ENCODE results near the gene SNAI3. TPM values are rescaled to one million over a fixed set of nuclear protein-coding genes. Genes with fewer than 3 reads are reported as not detected.

Gene SNAI3
- total and polyA plus RNA-seq, 2 of the 8 experiments (the other 6 are each of a cell fraction or from before 2014, with no cell fraction given), result 8.5 to 13.3 TPM

DNA sequence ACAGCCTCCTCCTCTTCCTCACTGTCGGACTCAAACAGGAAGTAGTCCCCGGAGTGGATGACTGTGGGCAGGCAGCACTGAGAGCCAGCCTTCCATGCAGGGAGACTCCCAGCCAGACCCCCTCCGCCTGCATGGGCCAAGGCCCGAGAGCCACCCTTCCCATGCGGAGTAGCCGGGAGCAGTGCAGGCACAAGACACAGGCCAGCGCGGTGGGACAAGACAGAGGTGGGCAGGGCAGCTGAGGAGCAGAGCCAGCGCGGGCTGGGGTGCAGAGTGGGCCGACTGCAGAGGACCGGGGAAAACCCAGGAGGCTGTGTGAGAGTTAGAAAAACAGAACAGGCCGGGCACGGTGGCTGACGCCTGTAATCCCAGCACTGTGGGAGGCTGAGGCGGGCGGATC, 37.6 kb upstream of the SNAI3 start:
- no peaks in the 10 kb centered on the region for H3K27me3 ChIP-seq (replicated peaks in 1 of 4; ENCODE audit: control insufficient read depth in 3 of 4, extremely low read depth in 1 of 4, insufficient read depth in 3 of 4, low read length in 3 of 4)
- no peak overlapping the region for H3K9ac ChIP-seq (replicated peaks in 1 of 4; ENCODE audit: extremely low read depth in 1 of 4, low read depth in 3 of 4, low read length in 3 of 4)
- CTCF ChIA-PET (ENCODE audit: partially characterized antibody), result interaction anchor here (1.0 to 4.5 kb wide), 3 partner anchors 13 to 89 kb away, joined by 3 to 24 read pairs (median 3); no protein-coding TSS in a partner anchor
- H3K56ac ChIP-seq (replicated peaks; ENCODE audit: insufficient read length, low read depth, low read length), result no peak overlapping the region
- H4K20me1 ChIP-seq (replicated peaks in 1 of 2; ENCODE audit: control insufficient read depth in 1 of 2, insufficient read depth in 2 of 2, low read length in 2 of 2), result peaks cover 0 to 13% of the 10 kb centered on the region in 2 experiments
- no peaks in the 10 kb centered on the region for H3K4me1 ChIP-seq (replicated peaks in 1 of 4; ENCODE audit: control insufficient read depth in 3 of 4, insufficient read depth in 4 of 4, low read length in 3 of 4)
- no peak overlapping the region for H2BK20ac ChIP-seq (ENCODE audit: low read length)
- H2BK15ac ChIP-seq (ENCODE audit: low read length), result no peak overlapping the region
- peaks cover 0 to 30% (median 7%) of the 10 kb centered on the region in 4 experiments; a peak in 4 of 8 replicates for H3K36me3 ChIP-seq (ENCODE audit: control insufficient read depth in 2 of 4, insufficient read depth in 4 of 4, low read length in 3 of 4)
- H2BK120ac ChIP-seq (replicated peaks; ENCODE audit: low read depth, low read length), result no peak overlapping the region
- POLR2A ChIA-PET (ENCODE audit: partially characterized antibody), result interaction anchor here (1.5 to 1.8 kb wide), 2 partner anchors 9 to 14 kb away, joined by 4 read pairs; no protein-coding TSS in a partner anchor
- H2AK5ac ChIP-seq (ENCODE audit: low read depth, low read length), result no peak overlapping the region
- no peak overlapping the region for H3K14ac ChIP-seq (ENCODE audit: insufficient read length)
- H4K91ac ChIP-seq (replicated peaks; ENCODE audit: insufficient read length, low read length), result no peak overlapping the region
- no peak overlapping the region for H2AFZ ChIP-seq (ENCODE audit: low read length)
- H2BK12ac ChIP-seq (ENCODE audit: low read depth, low read length), result no peak overlapping the region
- no peaks in the 10 kb centered on the region for H3K23me2 ChIP-seq (ENCODE audit: low read depth, low read length)
- H3K18ac ChIP-seq (ENCODE audit: extremely low read depth, low read length), result no peak overlapping the region
- DNase-seq (ENCODE audit: low read depth in 1 of 2, low spot score in 2 of 2) (no peak), FAIRE-seq (no peak)
- no peak overlapping the region for H4K5ac ChIP-seq (ENCODE audit: insufficient read length, low read depth, low read length)
- TF ChIP-seq RXRA (IDR thresholded peaks at IDR 0.05; ENCODE audit: insufficient read depth, low read depth, low read length), result no peak
- H3K4me3 ChIP-seq (ENCODE audit: extremely low read depth in 1 of 4, insufficient read depth in 2 of 4, low read depth in 3 of 4, low read length in 4 of 4), result no peak overlapping the region
- no peak overlapping the region for H3K4me2 ChIP-seq (ENCODE audit: insufficient read depth in 1 of 2, low read depth in 2 of 2, low read length in 2 of 2)
- no peak overlapping the region for H4K8ac ChIP-seq (ENCODE audit: extremely low read depth, insufficient read depth, low read length)
- H3K79me1 ChIP-seq (ENCODE audit: low read depth, low read length), result no peaks in the 10 kb centered on the region
- WGBS, 2 experiments (ENCODE audit: extremely low coverage in 1 of 2, insufficient coverage in 1 of 2, insufficient read length in 1 of 2, insufficient replicate concordance in 2 of 2, low coverage in 1 of 2, low lambda C conversion rate in 2 of 2, missing lambda C conversion rate in 1 of 2), result 93% methylated on average over 17 of the region's 17 CpGs; no CpG with 5 or more reads in 1 of the 2 experiments
- H3K9me3 ChIP-seq (ENCODE audit: insufficient read depth in 2 of 2, low read depth in 1 of 2, low read length in 1 of 2), result no peaks in the 10 kb centered on the region
- H3K79me2 ChIP-seq (ENCODE audit: control insufficient read depth in 1 of 2, insufficient read depth in 2 of 2, low read length in 2 of 2), result no peaks in the 10 kb centered on the region
- no peak overlapping the region for H3K23ac ChIP-seq (ENCODE audit: insufficient read length)
- H3K4ac ChIP-seq (replicated peaks; ENCODE audit: insufficient read length, low read depth, low read length), result no peak overlapping the region
- H3K27ac ChIP-seq (ENCODE audit: low read depth, low read length), result no peak overlapping the region
- no peak overlapping the region for H2BK5ac ChIP-seq (ENCODE audit: low read depth, low read length)

Data from H1 (cell line).